GM10248 (cell line): ENCODE results near the gene IGSF9B.

Experiments used
- CTCF ChIA-PET: fragments of 300-600 bp; sonication (Branson Sonifier 250); formaldehyde crosslinking; extraction: SDS; loops from one replicate; lab custom pipeline; 2021; ENCODE audit warnings: antibody characterized with exemption; lab: Yijun Ruan, JAX
- POLR2A ChIA-PET: fragments of 350-650 bp; sonication (Branson Sonifier 250); formaldehyde crosslinking; extraction: SDS; loops from one replicate; lab custom pipeline; 2020; ENCODE audit warnings: antibody characterized with exemption; lab: Yijun Ruan, JAX
- DNase-seq: peaks from one replicate; pipeline ENCODE4 v3.0.0; 2012; ENCODE audit errors: extremely low spot score
- TF ChIP-seq, protein P1 (sequence below): IDR thresholded peaks from 2 replicates; pipeline ENCODE4 v1.5.1; 2012; ENCODE audit warnings: mild to moderate bottlenecking, low read depth; ENCODE audit errors: extremely low read depth, missing control alignments, control extremely low read depth

The IGSF9B gene

DNA sequence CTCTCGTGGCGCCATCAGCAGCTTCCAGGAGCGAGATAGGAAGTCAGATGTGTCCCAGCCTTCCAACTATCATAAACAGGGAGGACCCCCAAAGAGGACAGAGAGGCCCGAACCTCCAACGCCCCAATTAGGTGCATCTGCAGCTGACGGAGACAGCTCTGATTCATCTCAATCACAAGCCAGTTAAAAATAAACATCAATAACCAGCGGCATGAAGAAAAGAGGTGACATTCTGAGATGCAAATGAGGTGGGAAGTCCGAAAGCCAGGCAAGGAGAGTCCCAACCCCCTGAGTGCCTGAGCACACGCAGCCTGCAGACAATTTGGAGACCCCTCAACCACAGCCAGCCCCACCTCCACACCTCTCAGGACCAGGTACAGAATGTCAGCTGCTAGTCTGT, 28.1 kb upstream of the IGSF9B start:
- POLR2A ChIA-PET = no interaction called here
- CTCF ChIA-PET = no interaction called here
- no peak for DNase-seq
- TF ChIP-seq, protein P1, sequence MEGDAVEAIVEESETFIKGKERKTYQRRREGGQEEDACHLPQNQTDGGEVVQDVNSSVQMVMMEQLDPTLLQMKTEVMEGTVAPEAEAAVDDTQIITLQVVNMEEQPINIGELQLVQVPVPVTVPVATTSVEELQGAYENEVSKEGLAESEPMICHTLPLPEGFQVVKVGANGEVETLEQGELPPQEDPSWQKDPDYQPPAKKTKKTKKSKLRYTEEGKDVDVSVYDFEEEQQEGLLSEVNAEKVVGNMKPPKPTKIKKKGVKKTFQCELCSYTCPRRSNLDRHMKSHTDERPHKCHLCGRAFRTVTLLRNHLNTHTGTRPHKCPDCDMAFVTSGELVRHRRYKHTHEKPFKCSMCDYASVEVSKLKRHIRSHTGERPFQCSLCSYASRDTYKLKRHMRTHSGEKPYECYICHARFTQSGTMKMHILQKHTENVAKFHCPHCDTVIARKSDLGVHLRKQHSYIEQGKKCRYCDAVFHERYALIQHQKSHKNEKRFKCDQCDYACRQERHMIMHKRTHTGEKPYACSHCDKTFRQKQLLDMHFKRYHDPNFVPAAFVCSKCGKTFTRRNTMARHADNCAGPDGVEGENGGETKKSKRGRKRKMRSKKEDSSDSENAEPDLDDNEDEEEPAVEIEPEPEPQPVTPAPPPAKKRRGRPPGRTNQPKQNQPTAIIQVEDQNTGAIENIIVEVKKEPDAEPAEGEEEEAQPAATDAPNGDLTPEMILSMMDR = no peak

DNA sequence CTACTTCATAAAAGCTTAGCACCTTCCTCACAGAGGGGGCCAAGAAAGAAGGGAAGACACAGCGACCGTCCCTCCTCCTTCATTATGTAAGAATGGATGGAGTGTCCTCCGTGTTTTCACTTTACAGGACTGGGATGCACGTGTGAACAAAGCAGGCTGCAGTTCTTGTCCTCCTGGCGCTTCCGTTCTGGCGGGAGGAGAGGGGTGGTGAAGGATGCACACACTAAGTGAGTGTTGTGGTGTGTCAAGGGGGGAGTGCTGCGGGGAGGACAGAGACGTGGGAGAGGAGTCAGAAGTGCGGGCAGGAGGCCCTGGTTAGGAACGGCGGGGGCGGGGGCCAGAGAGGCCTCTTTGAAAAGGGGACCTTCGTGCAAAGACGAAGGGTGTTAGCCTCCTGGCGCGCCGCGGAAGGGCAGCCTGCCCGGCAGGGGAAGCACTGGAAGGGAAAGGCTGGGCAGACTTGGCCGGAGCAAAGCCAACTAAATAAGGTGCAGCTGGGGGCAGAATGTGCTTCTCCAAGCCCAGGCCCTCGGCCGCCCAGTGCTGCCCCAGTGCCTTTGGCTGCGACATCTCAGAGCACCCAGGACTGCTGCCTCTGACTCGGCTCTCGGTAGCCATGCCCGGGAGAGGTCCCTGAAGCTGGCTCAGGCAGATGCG, 27.0 kb upstream of the IGSF9B start:
- no peak for DNase-seq
- ChIA-PET POLR2A (no interaction called here), CTCF (no interaction called here)
- TF ChIP-seq, protein P1 = no peak

DNA sequence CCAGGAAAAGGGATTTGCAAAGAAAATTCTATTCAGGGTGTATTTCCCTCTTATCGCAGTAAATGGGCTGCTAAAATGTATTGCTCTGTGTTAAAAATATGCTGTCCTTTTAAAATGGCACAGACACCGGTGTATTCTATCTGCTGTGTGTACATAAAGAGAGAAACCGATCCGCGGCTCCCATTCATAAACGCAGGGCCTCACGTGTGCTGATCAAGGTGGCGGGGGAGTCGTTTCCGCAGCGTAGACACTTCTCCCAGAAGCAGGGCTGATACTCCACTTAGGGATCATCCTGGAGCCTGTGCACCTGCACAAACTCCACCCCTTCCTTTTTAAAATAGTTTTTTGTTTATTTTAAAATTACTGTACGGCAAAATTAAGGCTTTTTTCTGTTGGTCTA, 26.1 kb upstream of the IGSF9B start:
- ChIA-PET CTCF (no interaction called here), POLR2A (no interaction called here)
- no peak for DNase-seq
- TF ChIP-seq, protein P1 = no peak

DNA sequence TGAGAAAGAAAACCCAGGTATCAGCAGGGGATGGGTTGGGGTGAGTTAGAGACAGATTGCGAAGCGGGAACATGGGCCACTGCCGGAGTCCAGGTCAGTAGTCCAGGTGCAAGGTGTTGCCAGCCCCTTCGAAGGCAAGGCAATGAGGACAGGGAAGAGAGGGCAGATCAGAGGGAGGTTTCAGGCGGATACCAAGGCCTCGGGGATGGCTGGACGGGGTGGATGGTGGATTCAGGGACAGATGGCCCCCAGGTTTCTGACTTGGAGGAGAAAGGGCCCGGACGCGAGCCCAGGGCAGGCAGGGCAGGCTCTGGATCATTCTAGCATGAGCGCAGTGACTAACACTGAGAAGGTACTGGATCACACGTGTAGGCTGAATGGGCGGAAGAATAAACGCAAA, 25.4 kb upstream of the IGSF9B start:
- TF ChIP-seq, protein P1 = no peak
- CTCF ChIA-PET = no interaction called here
- no peak for DNase-seq
- POLR2A ChIA-PET = no interaction called here

DNA sequence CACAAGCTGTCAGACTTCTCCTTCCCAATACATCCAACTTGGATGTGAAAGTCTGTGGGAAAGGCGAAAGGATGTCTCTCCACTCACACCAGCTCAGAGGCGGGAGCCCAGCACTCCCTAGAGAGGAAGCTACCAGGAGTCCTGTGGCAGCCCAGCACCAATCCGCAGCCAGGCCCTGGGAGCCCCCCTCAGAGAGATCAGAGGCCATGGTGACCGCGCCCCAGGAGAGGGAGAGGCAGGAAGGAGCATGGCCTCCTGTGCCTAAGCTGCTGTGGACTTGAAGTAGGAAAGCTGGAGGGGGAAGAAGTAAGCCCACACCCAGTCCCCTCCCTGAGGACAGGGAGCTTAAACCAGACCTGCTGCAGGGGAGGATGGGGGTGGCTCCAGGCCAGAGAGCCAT, 24.4 kb upstream of the IGSF9B start:
- TF ChIP-seq, protein P1 = no peak
- ChIA-PET POLR2A (no interaction called here), CTCF (interaction anchor here (0.7 kb wide), 1 partner anchor 23 kb away, joined by 3 read pairs; no protein-coding TSS in a partner anchor)
- DNase-seq = no peak

DNA sequence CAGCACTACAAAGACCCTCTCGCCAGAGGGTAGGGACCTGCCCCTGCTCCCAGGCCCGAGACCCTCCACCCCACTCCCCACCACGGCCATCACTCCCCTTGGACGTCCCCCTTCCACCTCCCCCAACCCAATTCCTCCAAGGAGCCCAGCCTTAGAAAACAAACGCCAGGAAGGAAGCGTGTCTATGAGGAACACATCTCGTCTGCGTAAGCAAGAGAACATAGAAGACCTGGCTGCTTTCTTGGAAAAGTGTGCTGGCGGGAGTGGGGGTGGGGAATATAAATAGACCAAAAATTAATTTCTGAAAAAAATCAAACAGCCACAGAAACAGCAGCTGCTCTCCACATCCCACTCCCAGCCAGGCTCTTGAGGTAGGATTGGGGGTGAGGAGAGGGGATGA, 23.9 kb upstream of the IGSF9B start:
- TF ChIP-seq, protein P1 = no peak
- ChIA-PET POLR2A (no interaction called here), CTCF (interaction anchor here (1.1 kb wide), 1 partner anchor 11 kb away, joined by 3 read pairs; no protein-coding TSS in a partner anchor)
- no peak for DNase-seq
